GM12878 (cell line): ENCODE data around the gene ZNF512. TPM values are rescaled to one million over a fixed set of nuclear protein-coding genes. Genes with fewer than 3 reads are reported as not detected.

Experiments
- ATF7 ChIP-seq: fragments of 450-650 bp; IDR thresholded peaks from 2 replicates; pipeline ENCODE4 v1.6.1; 2016; ENCODE audit warnings: low read depth, mild to moderate bottlenecking
- BCL11A ChIP-seq: IDR thresholded peaks from 2 replicates; pipeline ENCODE4 v1.6.1; 2011; ENCODE audit warnings: low read depth, low read length
- BMI1 ChIP-seq: fragments of 450-650 bp; IDR thresholded peaks from 2 replicates; pipeline ENCODE4 v1.6.1; 2016; ENCODE audit warnings: mild to moderate bottlenecking, moderate library complexity, borderline replicate concordance
- FOS ChIP-seq: IDR thresholded peaks from 3 replicates; pipeline ENCODE4 v1.6.1; 2011; ENCODE audit warnings: borderline replicate concordance; ENCODE audit not compliant: insufficient read length; ENCODE audit errors: extremely low read depth
- GABPA ChIP-seq: IDR thresholded peaks from 2 replicates; pipeline ENCODE4 v1.6.1; 2014; ENCODE audit warnings: antibody characterized with exemption, low read depth, mild to moderate bottlenecking, inconsistent platforms
- JUNB ChIP-seq: IDR thresholded peaks from 2 replicates; pipeline ENCODE4 v1.6.1; 2016; ENCODE audit warnings: antibody characterized with exemption, mild to moderate bottlenecking
- LARP7 ChIP-seq: fragments of 450-650 bp; IDR thresholded peaks from 2 replicates; pipeline ENCODE4 v1.6.1; 2017; ENCODE audit warnings: mild to moderate bottlenecking
- MYC ChIP-seq: IDR thresholded peaks from 2 replicates; pipeline ENCODE4 v1.6.1; 2011; ENCODE audit warnings: mild to moderate bottlenecking, low read length, moderate library complexity, inconsistent platforms; ENCODE audit not compliant: insufficient read depth, insufficient replicate concordance, insufficient read length, severe bottlenecking
- NBN ChIP-seq: fragments of 450-650 bp; IDR thresholded peaks from 2 replicates; pipeline ENCODE4 v1.6.1; 2016
- NRF1 ChIP-seq: conservative IDR thresholded peaks from 2 replicates; pipeline ENCODE4 v1.6.1; 2011; ENCODE audit warnings: mild to moderate bottlenecking, low read depth, low read length, improper control_type of control experiment
- PAX8 ChIP-seq: fragments of 450-650 bp; IDR thresholded peaks from 2 replicates; pipeline ENCODE4 v1.6.1; 2017; ENCODE audit warnings: mild to moderate bottlenecking, moderate library complexity
- POLR2AphosphoS2 ChIP-seq: IDR thresholded peaks from 2 replicates; pipeline ENCODE4 v1.6.1; 2011; ENCODE audit warnings: low read depth, mild to moderate bottlenecking, low read length, improper control_type of control experiment, moderate library complexity
- RAD51 ChIP-seq: fragments of 450-650 bp; IDR thresholded peaks from 2 replicates; pipeline ENCODE4 v1.6.1; 2016; ENCODE audit warnings: moderate library complexity, mild to moderate bottlenecking, inconsistent platforms
- RFX5 ChIP-seq: IDR thresholded peaks from 2 replicates; pipeline ENCODE4 v1.6.1; 2011; ENCODE audit warnings: low read depth, low read length, improper control_type of control experiment
- SIN3A ChIP-seq: IDR thresholded peaks from 2 replicates; pipeline ENCODE4 v1.6.1; 2012; ENCODE audit warnings: low read depth, low read length, improper control_type of control experiment
- SRF ChIP-seq, 2 experiments: IDR thresholded peaks; 2 replicates each; pipeline ENCODE4 v1.6.1; 2011; ENCODE audit warnings: low read depth in 2 of 2, low read length in 2 of 2, mild to moderate bottlenecking in 1 of 2, moderate library complexity in 1 of 2
- SUZ12 ChIP-seq: fragments of 200-600 bp; sonication (generic); IDR thresholded peaks from one replicate; pipeline ENCODE4 v1.6.1; 2018; ENCODE audit warnings: antibody characterized with exemption, mild to moderate bottlenecking; ENCODE audit not compliant: unreplicated experiment
- TCF12 ChIP-seq: IDR thresholded peaks from 2 replicates; pipeline ENCODE4 v1.6.1; 2011; ENCODE audit warnings: low read depth, mild to moderate bottlenecking, low read length
- TCF3 ChIP-seq: IDR thresholded peaks from 2 replicates; pipeline ENCODE4 v1.6.1; 2012; ENCODE audit warnings: low read depth, mild to moderate bottlenecking, low read length, borderline replicate concordance; ENCODE audit not compliant: insufficient read depth
- YBX1 ChIP-seq: fragments of 450-650 bp; IDR thresholded peaks from 2 replicates; pipeline ENCODE4 v1.6.1; 2016; ENCODE audit warnings: antibody characterized with exemption
- ZNF384 ChIP-seq: IDR thresholded peaks from 2 replicates; pipeline ENCODE4 v1.6.1; 2012; ENCODE audit warnings: low read depth, mild to moderate bottlenecking, low read length, improper control_type of control experiment, borderline replicate concordance
- ZSCAN29 ChIP-seq: fragments of 450-650 bp; IDR thresholded peaks from 2 replicates; pipeline ENCODE4 v1.6.1; 2017; ENCODE audit warnings: mild to moderate bottlenecking, moderate library complexity
- ZZZ3 ChIP-seq: IDR thresholded peaks from 2 replicates; pipeline ENCODE4 v1.6.1; 2011; ENCODE audit warnings: low read depth; ENCODE audit not compliant: control insufficient read depth, insufficient read length
- polyA plus RNA-seq, 11 experiments: library from polyadenylated mRNA; depleted of rRNA in 4 of 11; unstranded in 6 of 11; stranded (reverse) in 5 of 11; fragments of >200 nt; fragmentation: Nextera tagmentation in 4 of 11; fragmentation: Illumina TruSeq in 1 of 11; extraction: Ambion mirVana in 4 of 11; extraction: Trizol in 1 of 11; gene quantifications; 1 replicate in 1 of 11; 2 replicates in 10 of 11; pipeline versions ENCODE4 v1.2.1 to v1.2.3, GENCODE V29; 2011 to 2016; ENCODE audit warnings: inconsistent platforms in 2 of 11, missing spikeins in 2 of 11, low read depth in 1 of 11
- total RNA-seq, 4 experiments: library from RNA; depleted of rRNA in 3 of 4; stranded (reverse); fragments of >200 nt in 3 of 4; fragmentation: Illumina TruSeq in 1 of 4; extraction: Trizol in 1 of 4; gene quantifications; 2 replicates each; pipeline versions ENCODE4 v1.2.1 to v1.2.3, GENCODE V29; 2013 to 2021
- TF ChIP-seq, protein P1 (sequence below): IDR thresholded peaks from 2 replicates; pipeline ENCODE4 v1.6.1; 2012; ENCODE audit warnings: improper control_type of control experiment, low read depth, low read length; ENCODE audit not compliant: insufficient replicate concordance
- TF ChIP-seq, protein P2 (sequence below): fragments of 450-650 bp; conservative IDR thresholded peaks from 2 replicates; pipeline ENCODE4 v1.6.1; 2017; ENCODE audit warnings: mild to moderate bottlenecking, moderate library complexity

Gene ZNF512
- total and polyA plus RNA-seq, 10 of the 15 experiments (the other 5 are each of a cell fraction or from before 2014, with no cell fraction given), result 14.1 to 61.9 (median 31.2) TPM

DNA sequence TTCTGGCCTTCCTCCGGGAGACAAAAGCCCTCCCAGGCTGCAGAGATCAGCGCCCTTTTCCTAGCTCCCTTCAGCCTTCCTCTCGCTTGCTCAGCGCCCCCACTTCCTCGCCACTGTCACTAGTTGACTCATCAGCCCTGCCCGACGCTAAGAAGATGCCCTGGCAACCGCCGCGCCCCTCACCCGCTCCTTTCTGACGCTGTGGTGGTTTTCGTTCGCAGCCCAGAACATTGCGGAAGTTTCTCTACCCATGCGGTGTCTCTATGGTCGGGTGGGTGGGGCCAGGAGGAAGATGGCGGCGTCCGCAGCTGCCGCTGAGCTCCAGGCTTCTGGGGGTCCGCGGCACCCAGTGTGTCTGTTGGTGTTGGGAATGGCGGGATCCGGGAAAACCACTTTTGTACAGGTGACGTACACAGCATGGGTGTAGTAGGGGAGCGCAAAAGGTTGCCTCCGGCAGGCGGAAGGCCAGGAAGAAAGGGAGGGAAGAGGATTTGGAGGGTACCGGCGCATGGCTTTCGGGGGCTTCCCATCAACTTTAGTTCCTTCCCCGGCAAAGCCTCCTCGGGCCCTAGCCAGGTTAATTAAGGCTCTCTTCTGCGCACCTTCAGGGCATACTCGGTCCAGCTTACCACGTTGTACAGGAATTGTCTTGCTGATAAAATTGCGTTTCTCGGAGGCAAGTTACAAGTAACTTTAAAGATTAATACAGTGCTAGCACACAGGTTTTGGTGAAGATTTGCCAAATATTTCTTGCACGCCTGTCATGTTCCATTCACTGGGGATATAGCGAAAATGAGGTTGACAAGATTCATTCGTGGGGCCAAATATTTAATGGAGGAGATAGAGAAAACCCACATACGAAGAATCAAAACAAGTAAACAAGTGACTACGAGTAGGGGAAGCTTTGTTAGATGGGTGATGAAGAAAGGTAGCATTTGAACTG is 46.2 kb downstream of the ZNF512 start, which contains the start of the genes CCDC121 and GPN1 (continued):
- TF ChIP-seq, protein P1, sequence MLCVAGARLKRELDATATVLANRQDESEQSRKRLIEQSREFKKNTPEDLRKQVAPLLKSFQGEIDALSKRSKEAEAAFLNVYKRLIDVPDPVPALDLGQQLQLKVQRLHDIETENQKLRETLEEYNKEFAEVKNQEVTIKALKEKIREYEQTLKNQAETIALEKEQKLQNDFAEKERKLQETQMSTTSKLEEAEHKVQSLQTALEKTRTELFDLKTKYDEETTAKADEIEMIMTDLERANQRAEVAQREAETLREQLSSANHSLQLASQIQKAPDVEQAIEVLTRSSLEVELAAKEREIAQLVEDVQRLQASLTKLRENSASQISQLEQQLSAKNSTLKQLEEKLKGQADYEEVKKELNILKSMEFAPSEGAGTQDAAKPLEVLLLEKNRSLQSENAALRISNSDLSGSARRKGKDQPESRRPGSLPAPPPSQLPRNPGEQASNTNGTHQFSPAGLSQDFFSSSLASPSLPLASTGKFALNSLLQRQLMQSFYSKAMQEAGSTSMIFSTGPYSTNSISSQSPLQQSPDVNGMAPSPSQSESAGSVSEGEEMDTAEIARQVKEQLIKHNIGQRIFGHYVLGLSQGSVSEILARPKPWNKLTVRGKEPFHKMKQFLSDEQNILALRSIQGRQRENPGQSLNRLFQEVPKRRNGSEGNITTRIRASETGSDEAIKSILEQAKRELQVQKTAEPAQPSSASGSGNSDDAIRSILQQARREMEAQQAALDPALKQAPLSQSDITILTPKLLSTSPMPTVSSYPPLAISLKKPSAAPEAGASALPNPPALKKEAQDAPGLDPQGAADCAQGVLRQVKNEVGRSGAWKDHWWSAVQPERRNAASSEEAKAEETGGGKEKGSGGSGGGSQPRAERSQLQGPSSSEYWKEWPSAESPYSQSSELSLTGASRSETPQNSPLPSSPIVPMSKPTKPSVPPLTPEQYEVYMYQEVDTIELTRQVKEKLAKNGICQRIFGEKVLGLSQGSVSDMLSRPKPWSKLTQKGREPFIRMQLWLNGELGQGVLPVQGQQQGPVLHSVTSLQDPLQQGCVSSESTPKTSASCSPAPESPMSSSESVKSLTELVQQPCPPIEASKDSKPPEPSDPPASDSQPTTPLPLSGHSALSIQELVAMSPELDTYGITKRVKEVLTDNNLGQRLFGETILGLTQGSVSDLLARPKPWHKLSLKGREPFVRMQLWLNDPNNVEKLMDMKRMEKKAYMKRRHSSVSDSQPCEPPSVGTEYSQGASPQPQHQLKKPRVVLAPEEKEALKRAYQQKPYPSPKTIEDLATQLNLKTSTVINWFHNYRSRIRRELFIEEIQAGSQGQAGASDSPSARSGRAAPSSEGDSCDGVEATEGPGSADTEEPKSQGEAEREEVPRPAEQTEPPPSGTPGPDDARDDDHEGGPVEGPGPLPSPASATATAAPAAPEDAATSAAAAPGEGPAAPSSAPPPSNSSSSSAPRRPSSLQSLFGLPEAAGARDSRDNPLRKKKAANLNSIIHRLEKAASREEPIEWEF, result no peak
- peak; percentile 97 for TF ChIP-seq SIN3A
- no peak for TF ChIP-seq ZNF384
- no peak for TF ChIP-seq TCF12
- peak; percentile 20; the same call in 1 of the 2 replicates for TF ChIP-seq TCF3
- no peak for TF ChIP-seq PAX8
- peak; percentile 89; the same call in 1 of the 2 replicates for TF ChIP-seq NBN
- TF ChIP-seq POLR2AphosphoS2, result peak; percentile 73; the same call in 1 of the 2 replicates
- TF ChIP-seq RFX5, result peak; percentile 60; the same call in 1 of the 2 replicates
- 0 out of 4 replicates have a peak, but pooled peaks of 1 of the 2 experiments have one; percentile 18 for TF ChIP-seq SRF (IDR thresholded peaks at IDR 0.05; ENCODE audit: low read depth in 2 of 2, low read length in 2 of 2)
- TF ChIP-seq SUZ12, result no peak
- TF ChIP-seq LARP7, result no peak
- peak; percentile 84 for TF ChIP-seq JUNB
- no peak for TF ChIP-seq YBX1
- no peak for TF ChIP-seq ZSCAN29
- TF ChIP-seq ZZZ3, result no peak
- peak; percentile 75 for TF ChIP-seq ATF7
- no peak for TF ChIP-seq BCL11A
- peak; percentile 88 for TF ChIP-seq GABPA
- no peak for TF ChIP-seq FOS
- TF ChIP-seq MYC, result peak; percentile 58
- TF ChIP-seq NRF1, result no peak
- TF ChIP-seq RAD51, result no peak
- peak; percentile 92 for TF ChIP-seq BMI1
- TF ChIP-seq, protein P2, sequence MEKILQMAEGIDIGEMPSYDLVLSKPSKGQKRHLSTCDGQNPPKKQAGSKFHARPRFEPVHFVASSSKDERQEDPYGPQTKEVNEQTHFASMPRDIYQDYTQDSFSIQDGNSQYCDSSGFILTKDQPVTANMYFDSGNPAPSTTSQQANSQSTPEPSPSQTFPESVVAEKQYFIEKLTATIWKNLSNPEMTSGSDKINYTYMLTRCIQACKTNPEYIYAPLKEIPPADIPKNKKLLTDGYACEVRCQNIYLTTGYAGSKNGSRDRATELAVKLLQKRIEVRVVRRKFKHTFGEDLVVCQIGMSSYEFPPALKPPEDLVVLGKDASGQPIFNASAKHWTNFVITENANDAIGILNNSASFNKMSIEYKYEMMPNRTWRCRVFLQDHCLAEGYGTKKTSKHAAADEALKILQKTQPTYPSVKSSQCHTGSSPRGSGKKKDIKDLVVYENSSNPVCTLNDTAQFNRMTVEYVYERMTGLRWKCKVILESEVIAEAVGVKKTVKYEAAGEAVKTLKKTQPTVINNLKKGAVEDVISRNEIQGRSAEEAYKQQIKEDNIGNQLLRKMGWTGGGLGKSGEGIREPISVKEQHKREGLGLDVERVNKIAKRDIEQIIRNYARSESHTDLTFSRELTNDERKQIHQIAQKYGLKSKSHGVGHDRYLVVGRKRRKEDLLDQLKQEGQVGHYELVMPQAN, result peak; percentile 81
